Progenitor cell of endocrine pancreas (in vitro differentiated cells): ENCODE data around the gene RUNX3. TPM values are rescaled to one million over a fixed set of nuclear protein-coding genes. Genes with fewer than 3 reads are reported as not detected.

Source experiments
- DNase-seq: peaks from one replicate; pipeline ENCODE4 v3.0.0; 2021; ENCODE audit warnings: low spot score; ENCODE audit not compliant: unreplicated experiment
- H3K27ac Mint-ChIP-seq: 2 replicates; pipeline ENCODE4 v1.8.0; 2021; ENCODE audit warnings: mild to moderate bottlenecking, moderate library complexity, mixed read lengths
- H3K27me3 Mint-ChIP-seq: 2 replicates; pipeline ENCODE4 v1.8.0; 2021; ENCODE audit warnings: mixed read lengths
- H3K36me3 Mint-ChIP-seq: 2 replicates; pipeline ENCODE4 v1.8.0; 2022; ENCODE audit warnings: mixed read lengths; ENCODE audit not compliant: insufficient read depth
- H3K4me1 Mint-ChIP-seq: 2 replicates; pipeline ENCODE4 v1.8.0; 2021; ENCODE audit warnings: low read depth, mixed read lengths
- H3K4me3 Mint-ChIP-seq: 2 replicates; pipeline ENCODE4 v1.8.0; 2021; ENCODE audit warnings: low read depth, mild to moderate bottlenecking, moderate library complexity, mixed read lengths
- H3K9me3 Mint-ChIP-seq: 2 replicates; pipeline ENCODE4 v1.8.0; 2021; ENCODE audit warnings: low read depth, mixed read lengths
- total RNA-seq: library from RNA; stranded (reverse); gene quantifications from 2 replicates; pipeline ENCODE4 v1.2.1, GENCODE V29; 2021
- TF ChIP-seq, protein P1 (sequence below): fragments of 200-600 bp; sonication (generic); IDR thresholded peaks from one replicate; pipeline ENCODE4 v1.5.0; 2021; ENCODE audit warnings: antibody characterized with exemption, mild to moderate bottlenecking; ENCODE audit not compliant: unreplicated experiment

Gene RUNX3
- total RNA-seq, 1 donor from 2014 or later: not detected

DNA sequence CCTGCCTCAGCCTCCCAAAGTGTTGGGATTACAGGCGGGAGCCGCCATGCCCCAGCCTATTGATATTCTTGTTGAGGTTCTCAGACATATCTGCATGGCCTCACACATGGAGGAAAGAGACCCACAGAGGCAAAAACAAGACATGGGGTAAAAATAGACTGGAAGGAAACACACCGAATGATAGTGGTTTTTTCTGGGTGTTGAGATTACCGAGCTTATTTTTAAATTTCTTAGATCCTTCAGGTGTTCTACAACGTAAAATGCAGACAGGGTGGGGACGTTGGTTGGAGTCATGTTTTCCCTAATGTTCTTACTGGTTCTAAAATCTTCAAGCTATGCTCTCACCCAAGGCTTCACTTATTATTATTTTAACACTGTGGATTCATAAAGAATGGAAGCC, 23.9 kb upstream of the RUNX3 start:
- TF ChIP-seq, protein P1, sequence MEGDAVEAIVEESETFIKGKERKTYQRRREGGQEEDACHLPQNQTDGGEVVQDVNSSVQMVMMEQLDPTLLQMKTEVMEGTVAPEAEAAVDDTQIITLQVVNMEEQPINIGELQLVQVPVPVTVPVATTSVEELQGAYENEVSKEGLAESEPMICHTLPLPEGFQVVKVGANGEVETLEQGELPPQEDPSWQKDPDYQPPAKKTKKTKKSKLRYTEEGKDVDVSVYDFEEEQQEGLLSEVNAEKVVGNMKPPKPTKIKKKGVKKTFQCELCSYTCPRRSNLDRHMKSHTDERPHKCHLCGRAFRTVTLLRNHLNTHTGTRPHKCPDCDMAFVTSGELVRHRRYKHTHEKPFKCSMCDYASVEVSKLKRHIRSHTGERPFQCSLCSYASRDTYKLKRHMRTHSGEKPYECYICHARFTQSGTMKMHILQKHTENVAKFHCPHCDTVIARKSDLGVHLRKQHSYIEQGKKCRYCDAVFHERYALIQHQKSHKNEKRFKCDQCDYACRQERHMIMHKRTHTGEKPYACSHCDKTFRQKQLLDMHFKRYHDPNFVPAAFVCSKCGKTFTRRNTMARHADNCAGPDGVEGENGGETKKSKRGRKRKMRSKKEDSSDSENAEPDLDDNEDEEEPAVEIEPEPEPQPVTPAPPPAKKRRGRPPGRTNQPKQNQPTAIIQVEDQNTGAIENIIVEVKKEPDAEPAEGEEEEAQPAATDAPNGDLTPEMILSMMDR: no peak
- Mint-ChIP-seq H3K4me3 (no peak overlapping the region), H3K4me1 (no peaks in the 10 kb centered on the region), H3K9me3 (no peaks in the 10 kb centered on the region), H3K36me3 (no peaks in the 10 kb centered on the region), H3K27me3 (peaks cover 11% of the 10 kb centered on the region), H3K27ac (no peak overlapping the region)
- no peak for DNase-seq

DNA sequence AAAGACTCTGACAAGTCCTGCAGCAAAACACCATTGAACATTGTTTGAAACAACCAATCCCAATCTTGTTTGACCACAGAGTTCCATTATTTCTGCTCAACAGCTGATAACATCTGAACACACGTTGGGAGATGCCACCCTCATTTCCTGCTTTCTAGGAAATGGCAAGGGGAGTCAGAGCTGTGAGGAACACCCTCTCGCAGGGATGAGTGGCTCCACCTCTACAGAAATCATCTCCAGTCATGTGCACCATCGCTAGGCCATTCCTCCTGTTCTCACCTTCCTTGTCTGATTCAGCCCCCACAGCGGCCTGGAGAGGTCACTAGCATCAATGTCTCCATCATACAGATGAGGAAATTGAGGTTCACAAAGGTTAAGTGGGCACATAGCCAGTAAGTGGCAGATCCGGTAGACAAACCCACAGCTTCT, 22.4 kb upstream of the RUNX3 start:
- no peaks in the 10 kb centered on the region for H3K36me3 Mint-ChIP-seq
- no peak for DNase-seq
- no peak overlapping the region for H3K27ac Mint-ChIP-seq
- H3K4me3 Mint-ChIP-seq: no peak overlapping the region
- H3K9me3 Mint-ChIP-seq: no peaks in the 10 kb centered on the region
- TF ChIP-seq, protein P1: no peak
- H3K4me1 Mint-ChIP-seq: no peaks in the 10 kb centered on the region
- H3K27me3 Mint-ChIP-seq: peaks cover 11% of the 10 kb centered on the region

DNA sequence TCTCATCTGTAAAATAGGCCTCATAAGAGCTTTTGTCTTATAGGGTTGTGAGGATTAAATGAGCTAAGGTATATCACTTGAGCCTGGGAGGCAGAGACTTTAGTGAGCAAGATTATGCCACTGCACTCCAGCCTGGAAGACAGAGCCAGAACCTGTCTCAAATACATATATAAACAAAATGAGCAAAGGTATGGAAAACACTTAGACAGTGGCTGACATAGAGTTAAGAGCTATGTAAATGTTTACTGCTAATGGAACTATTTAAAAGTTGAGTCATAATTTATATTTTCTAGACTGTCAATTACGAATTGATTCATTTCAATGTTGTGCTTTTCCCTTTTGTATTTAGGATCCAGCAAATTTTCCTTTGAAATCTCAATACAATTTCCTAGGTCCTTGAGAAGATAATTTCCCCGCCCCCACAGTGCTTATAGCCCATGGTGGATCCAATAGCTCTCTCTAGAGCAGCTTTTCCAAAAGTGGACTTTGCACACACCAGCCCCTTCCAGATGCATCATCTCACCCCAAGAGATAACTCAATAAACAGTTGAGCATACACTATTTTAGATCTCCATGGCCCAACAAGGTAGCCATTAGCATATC, 21.8 kb upstream of the RUNX3 start:
- no peaks in the 10 kb centered on the region for H3K4me1 Mint-ChIP-seq
- no peaks in the 10 kb centered on the region for H3K9me3 Mint-ChIP-seq
- DNase-seq: no peak
- no peak overlapping the region for H3K4me3 Mint-ChIP-seq
- TF ChIP-seq, protein P1: no peak
- peaks cover 9% of the 10 kb centered on the region for H3K27me3 Mint-ChIP-seq
- H3K36me3 Mint-ChIP-seq: no peaks in the 10 kb centered on the region
- no peak overlapping the region for H3K27ac Mint-ChIP-seq

DNA sequence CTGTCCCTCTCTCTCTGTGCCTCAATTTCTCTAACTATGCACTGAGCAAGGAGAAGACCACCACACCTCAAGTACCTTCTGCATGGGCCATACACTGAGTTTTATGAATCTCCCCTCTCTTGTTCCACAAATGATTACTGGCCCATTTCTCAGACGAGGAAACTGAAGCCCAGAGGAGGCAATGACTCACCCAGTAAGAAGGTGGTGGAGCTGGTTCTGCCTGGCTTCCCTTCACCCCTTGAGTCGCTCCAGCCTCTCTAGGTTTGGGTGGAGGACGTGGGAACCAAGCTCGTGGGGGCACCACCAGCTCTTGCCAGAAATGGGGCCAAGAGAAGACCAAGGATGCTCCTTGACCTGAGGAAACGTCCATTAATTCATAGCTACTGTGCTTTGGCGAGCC, 21.3 kb upstream of the RUNX3 start:
- Mint-ChIP-seq H3K9me3 (no peaks in the 10 kb centered on the region), H3K36me3 (no peaks in the 10 kb centered on the region), H3K4me1 (no peaks in the 10 kb centered on the region), H3K27ac (no peak overlapping the region), H3K27me3 (peaks cover 7% of the 10 kb centered on the region), H3K4me3 (no peak overlapping the region)
- DNase-seq: no peak
- TF ChIP-seq, protein P1: no peak

DNA sequence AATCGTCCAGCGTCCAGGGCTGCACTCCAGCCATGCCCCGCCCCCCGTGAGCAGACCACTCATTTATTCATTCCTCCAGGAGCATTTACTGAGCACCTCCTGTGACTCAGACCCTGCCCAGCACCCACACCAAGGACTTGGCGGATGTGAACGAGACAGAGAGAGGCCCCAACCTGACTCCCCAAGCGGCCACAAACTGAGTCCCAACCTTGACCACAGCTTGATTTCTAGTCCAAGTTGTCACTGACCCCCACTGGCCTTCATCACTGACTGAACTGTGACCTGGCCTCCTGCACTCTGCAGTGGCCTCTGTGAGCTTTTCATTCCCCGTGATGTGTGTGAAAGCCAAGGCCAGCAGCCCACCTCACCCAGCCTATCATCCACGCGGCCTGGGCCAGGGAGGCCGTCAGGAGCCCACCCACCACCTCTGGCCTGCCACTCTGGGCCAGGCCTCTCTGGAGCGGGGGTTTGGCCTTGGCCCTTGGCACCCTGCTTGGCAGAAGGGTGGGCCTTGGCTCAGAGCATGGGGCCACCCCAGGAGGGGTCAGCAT, 19.3 kb upstream of the RUNX3 start:
- H3K4me1 Mint-ChIP-seq: no peaks in the 10 kb centered on the region
- no peak overlapping the region for H3K27ac Mint-ChIP-seq
- TF ChIP-seq, protein P1: no peak
- H3K9me3 Mint-ChIP-seq: no peaks in the 10 kb centered on the region
- DNase-seq: no peak
- peaks cover 5% of the 10 kb centered on the region for H3K27me3 Mint-ChIP-seq
- no peaks in the 10 kb centered on the region for H3K36me3 Mint-ChIP-seq
- H3K4me3 Mint-ChIP-seq: no peak overlapping the region
